Frontal cortex (tissue), 4 donors: ENCODE measurements around the gene RNF214. TPM values are rescaled to one million over a fixed set of nuclear protein-coding genes. Genes with fewer than 3 reads are reported as not detected.
"Not testable (repeated sequence)": the region's sequence is repeated elsewhere in the genome, so short reads cannot be mapped to it uniquely, and the experiment has no call there.

Experiments used
- DNase-seq, 2 donors: peaks; one replicate each; pipeline ENCODE4 v3.0.0; 2012; ENCODE audit warnings: low spot score in 2 of 2
- FAIRE-seq: peaks from 2 replicates; lab custom pipeline; 2012; peaks lifted over from hg19 to GRCh38; lab: Jason Lieb, UNC
- total RNA-seq: library from RNA; depleted of rRNA; stranded (reverse); fragments of >200 nt; gene quantifications from one replicate; pipeline ENCODE4 v1.2.3, GENCODE V29; 2014
- donor health status: control.
- donor health status: control.
- donor health status: control.

RNF214 gene
- total RNA-seq, 1 donor from 2014 or later = 15.1 TPM

DNA sequence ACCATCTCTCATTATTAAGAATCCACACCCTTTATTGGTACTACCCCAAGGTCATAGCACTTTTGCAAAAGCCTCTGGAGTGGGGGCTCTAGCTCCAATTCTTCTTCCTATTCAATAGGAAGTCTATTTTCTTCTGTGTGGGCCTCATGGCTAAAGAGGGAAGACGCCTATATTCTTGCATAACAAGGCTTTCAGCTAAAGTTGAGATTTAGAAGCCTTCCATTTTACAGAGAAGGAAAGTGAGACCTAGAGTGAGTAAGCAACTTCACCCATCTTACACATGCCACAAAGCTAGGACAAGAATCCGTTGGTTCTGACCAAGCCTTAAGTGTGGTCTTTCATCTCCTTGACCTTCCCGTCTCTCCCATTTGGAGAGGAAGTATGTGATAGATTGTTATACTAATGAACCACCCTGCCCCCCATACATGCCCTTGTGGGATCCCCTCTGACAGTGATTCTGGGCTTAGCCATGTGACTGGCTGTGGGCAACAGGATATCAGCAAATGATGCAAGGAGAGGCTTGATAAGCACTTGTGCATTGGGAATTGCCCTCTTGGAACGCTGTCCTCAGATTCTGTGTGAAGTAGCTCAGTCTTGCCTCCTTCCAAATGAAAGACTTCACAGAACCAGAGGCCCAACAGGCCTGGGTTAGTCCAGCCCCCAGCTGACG lies 71.3 kb downstream of the RNF214 start:
- no peak for DNase-seq
- FAIRE-seq = no peak

DNA sequence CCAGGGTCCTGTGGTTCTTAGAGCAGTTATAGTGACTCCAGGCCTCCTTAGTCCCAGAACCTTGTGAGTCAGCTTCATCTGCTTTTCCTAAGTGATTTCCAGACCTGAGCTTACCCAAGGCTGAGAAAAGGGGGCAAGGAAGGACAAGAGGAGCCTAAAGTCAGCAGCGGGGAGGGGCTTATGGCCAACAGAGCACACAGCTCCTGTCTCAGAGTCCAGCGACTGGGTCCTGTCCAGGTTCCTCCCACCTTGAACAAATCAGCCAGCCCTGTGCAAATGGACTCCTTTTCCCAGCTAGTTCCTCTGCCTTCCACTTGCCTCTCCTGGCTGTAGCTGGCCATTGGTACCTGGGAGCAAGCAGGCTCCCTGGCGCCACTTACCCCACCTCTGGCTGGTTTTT lies 72.7 kb downstream of the RNF214 start:
- no peak for DNase-seq
- FAIRE-seq = no peak

DNA sequence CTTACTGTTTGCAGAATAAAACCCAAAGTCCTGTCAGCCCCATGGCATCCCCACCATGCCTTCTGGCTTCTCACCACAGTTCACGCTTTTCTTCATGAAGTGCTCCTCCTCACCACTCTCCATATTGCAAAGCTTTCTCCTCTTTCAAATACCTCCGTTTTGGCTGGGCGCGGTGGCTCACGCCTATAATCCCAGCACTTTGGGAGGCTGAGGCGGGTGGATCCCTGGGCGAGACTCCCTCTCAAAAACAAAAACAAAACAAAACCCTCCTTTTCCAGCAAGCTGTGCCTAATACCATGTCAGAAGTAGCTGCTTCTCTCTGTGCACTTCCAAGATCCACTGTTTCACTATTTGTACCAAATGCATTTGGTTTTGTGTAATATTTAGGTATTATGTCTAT lies 76.8 kb downstream of the RNF214 start:
- DNase-seq = no peak
- no peak for FAIRE-seq

DNA sequence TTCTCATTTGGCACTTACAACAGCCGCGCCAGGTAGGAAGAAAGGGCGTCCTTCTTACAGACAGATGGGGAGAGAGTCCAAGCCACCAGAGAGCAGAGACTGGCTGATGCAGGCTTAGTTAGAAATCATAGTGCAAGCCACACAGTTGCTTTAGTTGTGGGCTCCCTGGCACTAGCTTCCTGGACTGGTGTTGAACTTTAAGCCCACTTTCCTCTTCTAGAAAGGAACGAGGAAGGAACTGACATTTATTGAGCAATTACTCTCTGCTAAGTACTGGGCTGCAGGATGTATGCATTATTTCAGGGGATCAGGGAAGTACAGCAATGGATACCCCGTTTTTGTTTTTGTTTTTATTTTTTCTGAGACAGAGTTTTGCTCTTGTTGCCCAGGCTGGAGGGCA lies 80.6 kb downstream of the RNF214 start:
- FAIRE-seq = no peak
- DNase-seq = no peak

DNA sequence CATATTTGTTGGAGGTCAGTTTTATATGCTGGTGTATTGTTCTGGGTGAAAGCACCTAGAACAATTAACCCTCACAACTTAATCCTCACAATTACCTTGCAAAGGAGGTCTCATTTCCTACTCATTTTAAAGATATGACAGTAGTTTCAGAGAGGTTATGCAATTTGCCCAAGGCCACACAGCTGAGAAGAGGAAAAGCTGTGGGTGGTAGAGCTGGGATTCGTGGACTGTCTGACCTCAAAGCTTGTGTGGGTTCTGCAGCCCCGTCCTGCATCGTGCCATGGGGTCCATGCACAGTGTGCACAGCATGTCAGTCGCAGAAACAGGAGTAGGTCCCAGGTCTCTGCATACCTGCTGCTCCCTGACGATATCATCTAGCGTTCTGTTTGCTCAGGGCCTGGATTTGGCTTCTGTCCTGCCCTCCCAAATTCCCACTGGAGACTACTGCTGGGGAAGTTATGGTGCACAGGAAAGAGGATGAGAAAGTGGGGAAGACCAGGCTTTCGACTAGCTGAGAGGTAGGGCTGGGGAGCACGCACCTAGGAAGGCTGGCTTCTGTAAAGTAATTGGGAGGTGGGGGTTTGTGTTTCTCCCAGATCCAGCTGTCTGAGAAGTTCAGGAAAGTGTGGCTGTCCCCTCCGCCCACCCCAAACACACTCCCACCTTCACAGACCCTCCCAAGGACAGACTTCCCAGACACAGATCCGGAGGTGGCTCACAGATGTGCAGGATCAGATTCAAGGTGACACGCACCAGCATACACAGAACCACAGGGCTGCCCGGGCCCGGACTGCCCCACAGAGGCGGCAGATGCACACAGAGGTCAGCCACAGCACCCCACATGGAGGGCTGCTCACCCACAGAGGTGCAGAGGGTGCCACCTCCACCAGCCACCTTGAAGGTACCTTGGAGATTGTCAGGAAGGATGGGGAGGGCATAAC lies 81.6 kb downstream of the RNF214 start:
- no peak for DNase-seq

DNA sequence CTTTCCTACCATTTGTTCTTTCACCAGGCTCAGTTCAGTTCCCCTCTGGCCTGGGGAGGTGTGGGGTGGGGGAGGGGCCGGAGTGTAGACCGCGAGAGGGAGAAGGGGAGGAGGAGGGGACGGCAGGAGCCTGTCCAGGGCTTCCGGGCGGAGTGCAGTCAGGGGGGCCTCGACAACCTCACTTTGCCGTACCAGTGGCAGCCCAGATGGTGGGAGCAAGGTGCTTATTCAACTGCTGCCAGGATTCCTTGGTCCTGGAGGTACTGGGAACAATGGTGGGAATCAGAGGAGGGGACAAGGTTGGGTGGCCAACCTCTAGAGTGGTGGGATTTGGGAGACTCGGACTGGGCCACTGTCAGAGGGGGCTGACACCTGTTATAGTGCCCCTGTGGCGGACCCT lies 82.4 kb downstream of the RNF214 start:
- DNase-seq = no peak
- FAIRE-seq = no peak

More for the DNA sequence above, 81.6 kb downstream of the RNF214 start:
- no peak for FAIRE-seq

DNA sequence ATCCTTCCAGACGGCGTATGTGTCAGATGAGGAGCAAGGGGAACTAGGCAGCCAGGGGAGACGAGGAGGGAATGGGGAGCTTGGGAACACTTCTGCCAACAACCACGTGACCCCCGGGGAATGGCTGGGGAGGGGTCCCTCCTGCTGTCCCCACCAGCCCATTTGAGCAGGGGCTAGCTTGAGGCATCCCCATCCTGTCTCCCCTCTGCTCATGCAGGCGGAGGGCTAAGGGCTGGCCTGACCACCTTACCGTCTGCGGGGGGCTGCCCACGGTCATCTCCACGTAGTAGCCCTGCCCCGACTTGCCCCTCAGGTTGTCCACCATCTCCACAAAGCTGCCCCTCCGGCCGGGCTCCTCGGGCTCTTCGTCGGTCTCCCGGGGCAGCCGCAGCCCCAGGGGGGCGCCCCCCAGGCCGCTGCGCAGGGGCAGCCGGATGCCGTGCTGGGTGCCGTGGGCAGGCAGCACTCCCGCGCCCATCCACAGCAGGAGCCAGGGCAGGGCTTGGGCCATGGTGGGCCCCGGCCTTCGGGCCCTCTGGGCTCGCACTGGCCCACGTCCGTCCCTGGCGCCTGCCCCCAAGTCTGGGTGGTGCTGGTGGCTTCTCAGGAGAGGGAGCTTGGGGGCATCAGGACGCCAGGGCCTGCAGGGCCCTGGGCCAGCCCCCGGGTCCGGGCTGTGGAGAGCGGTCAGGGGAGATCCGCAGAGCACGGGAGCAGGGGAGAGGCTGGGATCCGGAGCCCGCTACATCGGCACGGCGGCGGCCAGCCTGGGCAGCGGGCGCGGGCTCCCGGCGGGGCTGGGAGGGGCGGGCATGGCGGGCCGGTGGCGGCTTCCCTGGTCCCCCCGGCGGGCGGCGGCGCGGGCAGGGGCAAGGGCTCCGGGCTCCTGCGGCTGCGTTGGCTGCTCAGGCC lies 83.1 kb downstream of the RNF214 start:
- peak in 1 of 2 donors; percentile 45 for DNase-seq
- FAIRE-seq = no peak

DNA sequence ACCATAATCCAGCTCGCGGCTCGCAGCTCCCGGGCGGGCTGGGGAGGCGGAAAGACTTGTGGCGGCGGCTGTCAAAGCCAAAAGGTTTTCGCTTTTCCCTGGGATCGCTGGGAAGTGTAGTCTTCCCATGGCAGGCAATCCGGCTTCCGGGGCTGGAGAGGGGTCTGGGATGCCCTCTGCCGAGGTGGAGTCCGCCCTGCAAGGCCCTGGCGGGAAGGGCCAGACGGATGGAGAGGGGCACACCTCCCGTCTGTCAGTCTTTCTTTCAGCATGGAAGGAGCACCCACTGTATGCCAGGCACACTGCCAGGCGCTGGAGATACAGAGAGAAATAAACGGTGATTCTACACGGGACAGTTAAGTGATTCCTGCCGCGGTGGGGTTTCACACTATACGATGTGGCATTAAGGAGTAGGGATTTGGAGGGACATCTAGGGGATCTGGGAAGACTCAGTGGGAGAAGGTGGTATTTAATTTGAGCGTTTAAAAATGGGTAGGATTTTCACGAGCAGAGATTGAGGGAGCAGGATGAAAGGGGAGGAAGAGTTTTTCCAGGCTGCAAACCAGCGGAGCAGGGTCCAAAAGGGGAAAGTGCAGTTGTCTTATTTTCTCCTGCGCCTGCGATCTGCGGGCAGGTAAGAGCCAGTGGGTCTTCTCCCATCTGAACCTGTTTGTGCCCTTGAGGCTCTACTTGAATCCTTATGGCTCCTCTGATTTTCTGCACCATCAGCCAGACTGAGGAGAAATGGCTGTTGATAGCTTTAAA lies 83.9 kb downstream of the RNF214 start, which contains the start of gene BACE1:
BACE1 (minus strand) TSS at position 60 of the 765 bp plus-strand sequence. CDS start 461 bp downstream, outside the sequence.
- FAIRE-seq = no peak
- DNase-seq = peak; percentile 89 to 90

DNA sequence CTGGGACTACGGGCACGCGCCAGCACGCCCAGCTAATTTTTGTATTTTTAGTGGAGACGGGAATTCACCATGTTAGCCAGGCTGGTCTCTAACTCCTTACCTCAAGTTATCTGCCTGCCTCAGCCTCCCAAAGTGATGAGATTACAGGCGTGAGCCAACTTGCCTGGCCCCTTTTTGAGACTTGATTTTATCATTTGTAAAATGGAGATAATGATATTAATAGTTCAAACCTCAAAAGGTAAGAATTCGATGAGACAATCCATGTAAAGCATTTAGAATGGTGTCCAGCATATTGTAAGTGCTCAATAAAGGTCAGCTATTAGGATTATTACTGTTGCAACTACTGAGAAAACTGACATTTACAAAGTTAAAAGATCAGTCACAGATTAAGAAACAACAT lies 86.3 kb downstream of the RNF214 start:
- DNase-seq (no peak), FAIRE-seq (no peak)

DNA sequence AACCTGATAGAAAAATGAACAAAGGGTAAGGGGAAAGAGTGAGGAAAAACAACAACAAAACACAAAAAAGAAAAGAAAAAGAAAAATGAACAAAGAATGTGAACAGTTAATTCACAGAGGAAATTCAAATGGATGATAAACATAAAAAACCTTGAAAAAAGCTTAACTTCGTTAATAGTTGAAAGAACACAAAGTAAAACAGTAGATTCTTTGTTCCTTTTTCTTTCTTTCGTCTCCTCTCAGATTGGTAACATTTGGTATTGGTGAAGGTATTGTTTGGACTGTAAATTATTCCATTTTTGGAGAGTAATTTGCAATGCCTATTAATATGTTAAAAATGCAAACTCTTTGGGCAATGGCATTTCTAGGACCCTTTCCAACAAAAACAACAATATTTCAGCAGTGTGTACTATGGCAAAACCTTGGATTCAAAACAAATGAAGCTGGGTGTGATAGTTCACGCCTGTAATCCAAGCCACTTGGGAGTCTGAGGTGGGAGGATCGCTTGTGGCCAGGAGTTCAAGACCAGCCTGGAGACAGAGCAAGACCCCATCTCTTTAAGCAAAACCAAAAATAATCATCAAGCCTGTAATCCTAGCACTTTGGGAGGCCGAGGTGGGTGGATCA lies 86.9 kb downstream of the RNF214 start:
- DNase-seq (no peak), FAIRE-seq (no peak)

DNA sequence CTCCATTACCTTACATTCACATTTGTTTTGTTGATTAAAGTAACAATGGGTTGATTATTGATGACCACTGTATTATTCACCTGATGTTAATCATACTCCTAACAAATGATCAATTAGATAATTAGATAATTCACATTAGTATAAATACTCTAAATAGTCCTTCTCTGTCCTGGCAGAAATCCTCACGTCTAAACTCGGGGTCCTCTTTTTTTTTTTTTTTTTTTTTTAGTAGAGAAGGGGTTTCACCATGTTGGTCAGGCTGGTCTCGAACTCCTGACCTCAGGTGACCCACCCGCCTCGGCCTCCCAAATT lies 94.7 kb downstream of the RNF214 start:
- FAIRE-seq, DNase-seq: not testable (repeated sequence)

DNA sequence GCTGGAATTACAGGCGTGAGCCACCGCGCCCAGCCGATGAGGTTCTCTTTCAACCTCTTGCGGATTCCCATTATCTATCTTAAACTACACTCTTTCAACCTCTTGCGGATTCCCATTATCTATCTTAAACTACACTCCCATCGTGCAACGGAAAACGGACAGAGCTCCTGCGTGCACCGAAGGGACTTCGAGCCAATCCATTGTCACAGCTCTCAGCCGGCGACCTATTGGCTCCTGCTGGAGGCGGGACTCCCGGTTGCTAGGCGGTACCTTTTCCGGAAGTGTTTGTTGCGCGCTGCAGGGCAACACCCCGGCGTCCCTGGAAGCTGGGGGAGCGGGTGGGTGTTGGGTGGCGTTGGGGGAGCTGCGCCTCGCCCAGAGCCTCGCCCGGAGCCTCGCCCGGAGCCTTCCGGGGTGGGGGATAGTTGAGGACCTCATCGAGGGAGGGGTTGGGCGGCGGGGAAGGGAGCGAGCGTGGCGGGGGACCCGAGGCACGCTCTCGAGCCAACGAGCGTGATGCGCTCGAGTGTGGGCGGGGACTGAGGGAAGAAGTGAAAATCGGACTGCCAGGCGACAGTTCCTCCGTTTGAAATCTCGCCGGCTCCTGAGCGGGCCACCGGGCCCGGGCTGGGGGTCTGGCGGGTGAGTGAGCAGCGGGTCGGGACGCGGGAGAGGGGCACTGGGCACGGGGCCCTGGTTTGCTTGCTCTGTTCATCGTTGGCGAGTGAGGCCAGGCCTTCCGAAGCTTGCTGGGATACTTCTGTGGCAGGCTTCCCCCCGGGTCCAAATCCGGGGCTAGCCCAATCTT lies 95.3 kb downstream of the RNF214 start, which contains the start of gene CEP164:
CEP164 (plus strand) TSS at position 288 of the 808 bp plus-strand sequence. CDS start 10,733 bp downstream, outside the sequence.
- FAIRE-seq (peak; percentile 64), DNase-seq (peak; percentile 92 to 97)

DNA sequence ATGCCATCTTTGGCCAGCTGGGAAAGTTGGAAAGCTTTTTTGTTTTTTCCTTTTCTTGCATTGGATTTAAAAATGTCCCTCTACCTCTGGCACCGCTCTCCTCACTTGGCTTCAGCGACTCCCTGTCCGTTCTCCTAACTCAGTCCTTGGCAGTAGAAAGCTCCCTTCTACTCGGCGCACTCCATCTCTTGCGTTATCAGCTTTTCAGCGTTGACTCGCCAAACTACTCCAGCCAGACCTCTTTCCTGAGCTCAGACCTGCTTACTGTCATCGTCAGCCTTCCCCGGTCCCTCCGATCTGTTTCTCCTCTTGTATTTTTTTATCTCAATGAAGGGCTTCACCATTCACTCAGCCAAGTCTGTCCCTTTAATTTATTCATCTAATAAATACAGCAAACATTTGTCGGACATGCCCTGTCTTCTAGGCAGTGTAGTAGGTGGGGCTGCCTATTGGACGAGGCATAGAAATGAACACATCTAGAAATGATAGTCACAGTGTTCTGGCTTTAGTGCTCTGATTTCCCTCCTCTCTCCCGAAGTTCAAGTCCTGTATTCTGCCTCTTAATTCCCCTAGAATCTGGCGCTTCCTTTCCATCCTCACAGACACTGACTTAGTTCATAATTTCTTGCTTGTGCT lies 96.0 kb downstream of the RNF214 start:
- FAIRE-seq (no peak), DNase-seq (no peak)

DNA sequence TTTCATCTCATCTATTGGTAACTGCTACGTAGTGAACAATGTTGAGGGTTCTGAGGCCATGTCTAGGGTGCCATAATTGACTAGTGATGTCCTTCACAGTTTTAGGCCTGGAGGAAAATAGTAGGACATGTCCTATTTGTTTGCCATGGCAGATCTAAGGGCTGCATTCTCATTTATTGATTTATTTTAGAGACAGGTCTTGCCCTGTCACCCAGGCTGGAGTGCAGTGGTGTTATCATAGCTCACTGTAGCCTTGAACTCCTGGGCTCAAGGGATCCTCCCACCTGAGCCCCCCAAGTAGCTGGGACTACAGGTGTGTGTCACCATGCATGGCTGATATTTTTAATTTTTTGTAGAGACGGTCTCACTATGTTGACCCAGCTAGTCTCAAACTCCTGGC lies 100.4 kb downstream of the RNF214 start:
- FAIRE-seq (no peak), DNase-seq (no peak)

DNA sequence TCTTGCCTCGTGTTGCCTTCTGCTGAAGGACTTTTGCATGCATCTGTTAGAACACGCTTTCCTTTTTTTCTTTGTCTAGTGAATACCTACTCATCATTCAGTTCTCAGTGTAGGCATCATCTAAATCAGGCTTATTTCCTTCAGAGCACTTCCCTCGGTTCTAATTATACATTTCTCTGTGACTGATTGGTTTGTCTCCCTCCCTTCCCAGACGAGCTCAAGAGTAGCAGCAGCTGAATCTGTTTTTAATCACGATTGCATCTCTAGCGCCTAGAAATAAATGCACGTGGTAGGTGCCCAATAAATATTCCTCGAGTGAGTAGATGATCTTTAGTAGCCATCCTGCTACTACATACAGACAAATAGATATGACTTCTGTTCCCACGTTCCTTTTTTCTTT lies 101.4 kb downstream of the RNF214 start:
- no peak for DNase-seq

DNA sequence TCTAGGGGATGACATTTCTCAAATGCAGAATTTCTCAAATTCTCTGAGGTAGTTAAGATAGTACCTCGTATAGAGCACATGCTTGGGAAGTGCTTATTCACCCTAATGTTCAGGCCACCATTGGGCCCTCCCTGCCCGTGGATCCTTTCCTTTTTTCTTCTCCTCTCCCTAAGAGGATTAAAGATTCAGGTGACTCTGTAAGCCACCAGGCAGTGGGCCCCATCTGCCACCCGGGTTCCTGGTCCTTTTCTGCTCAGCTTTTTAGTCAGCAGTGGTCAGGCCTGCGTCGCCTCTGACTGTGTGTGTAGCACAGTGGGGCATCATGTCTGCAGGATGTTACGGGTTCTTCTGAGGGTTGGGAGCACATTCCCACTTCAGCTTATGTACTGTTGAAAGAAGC lies 102.4 kb downstream of the RNF214 start:
- DNase-seq (no peak), FAIRE-seq (no peak)

More for the DNA sequence above, 101.4 kb downstream of the RNF214 start:
- FAIRE-seq = no peak

DNA sequence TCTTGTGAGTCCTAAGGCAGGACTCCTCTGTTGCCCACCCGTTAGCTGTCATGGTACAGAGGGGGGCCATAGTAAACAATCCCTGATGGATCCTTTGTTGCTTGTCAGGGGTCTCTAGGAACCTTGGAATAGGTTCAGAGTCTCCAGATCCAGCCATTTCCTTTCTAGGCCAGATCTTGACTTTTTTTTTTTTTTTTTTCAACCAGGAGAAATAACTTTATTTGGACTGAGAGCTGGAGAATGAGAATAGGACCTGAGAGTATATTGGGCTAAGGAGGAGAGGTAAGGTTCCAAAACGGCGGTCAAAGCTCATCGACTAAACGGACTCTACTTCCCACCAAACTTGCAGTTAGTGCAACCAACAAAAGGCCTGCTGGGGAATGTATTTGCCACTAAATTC lies 102.9 kb downstream of the RNF214 start:
- no peak for DNase-seq
- FAIRE-seq = no peak
